ENCODE results near the gene AKAP1. TPM values are rescaled to one million over a fixed set of nuclear protein-coding genes. Genes with fewer than 3 reads are reported as not detected.

AKAP1 gene
- total RNA-seq, 4 donors from 2014 or later = 78.6 to 154 (median 95.4) TPM

GRCh38 chr17:57113011-57113410, 28.0 kb downstream of the AKAP1 start:
- WGBS, 2 donors (ENCODE audit: low coverage in 1 of 2) = 80 to 94% methylated on average over 1 to 6 of the region's 6 CpGs
- TF ChIP-seq EP300 (IDR thresholded peaks at IDR 0.05) = no peak
- TF ChIP-seq, protein P1, sequence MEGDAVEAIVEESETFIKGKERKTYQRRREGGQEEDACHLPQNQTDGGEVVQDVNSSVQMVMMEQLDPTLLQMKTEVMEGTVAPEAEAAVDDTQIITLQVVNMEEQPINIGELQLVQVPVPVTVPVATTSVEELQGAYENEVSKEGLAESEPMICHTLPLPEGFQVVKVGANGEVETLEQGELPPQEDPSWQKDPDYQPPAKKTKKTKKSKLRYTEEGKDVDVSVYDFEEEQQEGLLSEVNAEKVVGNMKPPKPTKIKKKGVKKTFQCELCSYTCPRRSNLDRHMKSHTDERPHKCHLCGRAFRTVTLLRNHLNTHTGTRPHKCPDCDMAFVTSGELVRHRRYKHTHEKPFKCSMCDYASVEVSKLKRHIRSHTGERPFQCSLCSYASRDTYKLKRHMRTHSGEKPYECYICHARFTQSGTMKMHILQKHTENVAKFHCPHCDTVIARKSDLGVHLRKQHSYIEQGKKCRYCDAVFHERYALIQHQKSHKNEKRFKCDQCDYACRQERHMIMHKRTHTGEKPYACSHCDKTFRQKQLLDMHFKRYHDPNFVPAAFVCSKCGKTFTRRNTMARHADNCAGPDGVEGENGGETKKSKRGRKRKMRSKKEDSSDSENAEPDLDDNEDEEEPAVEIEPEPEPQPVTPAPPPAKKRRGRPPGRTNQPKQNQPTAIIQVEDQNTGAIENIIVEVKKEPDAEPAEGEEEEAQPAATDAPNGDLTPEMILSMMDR (IDR thresholded peaks at IDR 0.05) = no peak
- H3K27me3 ChIP-seq = no peaks in the 10 kb centered on the region
- no peak for ATAC-seq
- H3K27ac ChIP-seq = peak overlapping the region in 2 of 4 donors; percentile 64 to 76
- H3K4me1 ChIP-seq = peaks cover 12 to 66% (median 26%) of the 10 kb centered on the region in 3 donors
- H3K9me3 ChIP-seq = no peaks in the 10 kb centered on the region
- no peak overlapping the region for H3K4me3 ChIP-seq
- H3K36me3 ChIP-seq = peaks cover 0 to 64% of the 10 kb centered on the region in 2 donors

DNA sequence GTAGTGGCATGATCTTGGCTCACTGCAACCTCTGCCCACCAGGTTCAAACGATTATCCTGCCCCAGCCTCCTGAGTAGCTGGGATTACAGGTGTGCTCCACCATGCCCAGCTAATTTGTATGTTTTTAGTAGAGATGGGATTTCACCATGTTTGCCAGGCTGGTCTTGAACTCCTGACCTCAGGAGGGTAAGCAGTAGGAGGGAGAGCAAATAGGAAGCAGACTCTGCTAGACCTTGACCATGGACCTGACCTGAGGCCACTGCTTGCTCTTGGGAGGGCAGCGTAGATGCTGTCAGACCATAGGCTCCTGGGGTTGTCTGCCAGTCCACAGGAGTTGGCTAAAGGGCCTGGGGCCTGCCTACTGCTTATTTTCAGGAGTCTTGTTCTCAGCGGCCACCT, 28.6 kb downstream of the AKAP1 start:
- ATAC-seq = no peak
- TF ChIP-seq EP300 (IDR thresholded peaks at IDR 0.05) = no peak
- TF ChIP-seq POLR2AphosphoS5 (IDR thresholded peaks at IDR 0.05) = no peak
- TF ChIP-seq, protein P1 (IDR thresholded peaks at IDR 0.05) = no peak
- no peak for TF ChIP-seq POLR2A (IDR thresholded peaks at IDR 0.05)
- H3K36me3 ChIP-seq = peaks cover 4 to 70% of the 10 kb centered on the region in 2 donors
- no peaks in the 10 kb centered on the region for H3K27me3 ChIP-seq
- no peaks in the 10 kb centered on the region for H3K9me3 ChIP-seq
- no peak overlapping the region for H3K4me3 ChIP-seq
- H3K27ac ChIP-seq = peak overlapping the region in 3 of 4 donors; percentile 33 to 64 (median 58)
- H3K4me1 ChIP-seq = peaks cover 12 to 59% (median 26%) of the 10 kb centered on the region in 3 donors
- WGBS, 2 donors (ENCODE audit: low coverage in 1 of 2) = no CpG with 5 or more reads among the region's 3 CpGs

DNA sequence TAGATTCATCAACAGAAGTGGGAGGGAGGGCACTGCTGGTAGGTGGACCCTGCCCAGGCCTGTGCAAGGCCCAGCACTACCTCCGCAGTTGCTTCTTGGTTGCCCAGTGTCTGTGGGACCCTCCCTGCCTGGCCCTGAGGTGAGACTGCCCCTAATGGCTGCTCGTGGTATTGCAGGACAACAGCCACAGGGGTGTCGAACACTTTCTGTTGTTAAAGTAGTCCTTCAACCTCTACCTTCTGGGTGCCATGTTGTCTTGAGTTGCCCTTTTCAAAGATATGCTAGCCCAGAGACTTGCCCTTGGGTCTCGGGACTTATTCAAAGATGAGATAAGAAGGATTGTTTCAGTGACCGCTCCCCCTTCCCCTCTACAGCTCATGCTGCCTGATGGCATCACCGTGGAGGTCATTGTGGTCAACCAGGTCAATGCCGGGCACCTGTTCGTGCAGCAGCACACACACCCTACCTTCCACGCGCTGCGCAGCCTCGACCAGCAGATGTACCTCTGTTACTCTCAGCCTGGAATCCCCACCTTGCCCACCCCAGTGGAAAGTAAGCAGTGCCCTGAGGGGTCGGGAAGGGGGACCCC, 29.1 kb downstream of the AKAP1 start:
- Histone ChIP-seq H3K4me3 (no peak overlapping the region), H3K27me3 (no peaks in the 10 kb centered on the region), H3K36me3 (peaks cover 4 to 75% of the 10 kb centered on the region in 2 donors), H3K27ac (peak overlapping the region in 3 of 4 donors; percentile 33 to 64 (median 58)), H3K4me1 (peaks cover 12 to 54% (median 25%) of the 10 kb centered on the region in 3 donors), H3K9me3 (no peaks in the 10 kb centered on the region)
- TF ChIP-seq POLR2AphosphoS5 (IDR thresholded peaks at IDR 0.05) = no peak
- TF ChIP-seq, protein P1 (IDR thresholded peaks at IDR 0.05) = peak; percentile 66 to 84 (median 80)
- WGBS, 2 donors (ENCODE audit: low coverage in 1 of 2) = 53 to 85% methylated on average over 3 to 5 of the region's 13 CpGs
- ATAC-seq = no peak

DNA sequence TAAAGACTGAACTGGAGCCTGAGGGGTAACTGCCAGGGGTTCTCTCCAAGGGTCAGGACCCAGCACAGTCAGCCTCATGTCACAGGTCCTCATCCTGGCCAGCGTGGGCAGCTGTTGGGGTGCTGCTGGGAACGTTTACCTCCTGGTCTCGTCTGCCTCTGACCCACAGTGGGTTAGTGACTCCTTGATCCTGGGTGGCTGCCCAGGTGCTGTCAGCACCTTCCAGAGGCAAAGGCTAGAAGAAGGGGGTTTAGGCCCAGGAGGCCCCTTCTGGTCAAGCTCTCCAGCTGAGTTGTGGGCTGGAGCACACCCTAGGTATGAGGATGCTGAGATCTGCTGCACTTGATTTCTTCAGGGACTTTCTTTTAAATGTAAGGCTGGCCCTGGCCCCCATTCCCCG, 30.3 kb downstream of the AKAP1 start:
- no peaks in the 10 kb centered on the region for H3K9me3 ChIP-seq
- peaks cover 5 to 45% (median 13%) of the 10 kb centered on the region in 3 donors for H3K4me1 ChIP-seq
- H3K36me3 ChIP-seq = peaks cover 4 to 87% of the 10 kb centered on the region in 2 donors
- no peaks in the 10 kb centered on the region for H3K27me3 ChIP-seq
- ATAC-seq = no peak
- H3K4me3 ChIP-seq = no peak overlapping the region
- no peak overlapping the region for H3K27ac ChIP-seq
- WGBS, 2 donors (ENCODE audit: low coverage in 1 of 2) = 54 to 100% methylated on average over 1 to 3 of the region's 4 CpGs
- no peak for TF ChIP-seq EP300 (IDR thresholded peaks at IDR 0.05)

GRCh38 chr17:57115916-57116315, 30.9 kb downstream of the AKAP1 start:
- Histone ChIP-seq H3K27me3 (no peaks in the 10 kb centered on the region), H3K4me3 (no peak overlapping the region), H3K27ac (no peak overlapping the region), H3K4me1 (peaks cover 0 to 45% (median 7%) of the 10 kb centered on the region in 3 donors), H3K36me3 (peaks cover 4 to 93% of the 10 kb centered on the region in 2 donors), H3K9me3 (no peaks in the 10 kb centered on the region)
- WGBS, 2 donors (ENCODE audit: low coverage in 1 of 2) = 88% methylated on average over 5 to 11 of the region's 21 CpGs
- ATAC-seq = no peak
- TF ChIP-seq, protein P1 (IDR thresholded peaks at IDR 0.05) = no peak
- TF ChIP-seq POLR2AphosphoS5 (IDR thresholded peaks at IDR 0.05) = no peak

Measured in gastroesophageal sphincter (tissue), 4 donors.